GM12878 (cell line): ENCODE measurements around the gene XRN2. TPM values are rescaled to one million over a fixed set of nuclear protein-coding genes. Genes with fewer than 3 reads are reported as not detected.
"Not testable (repeated sequence)": the region's sequence is repeated elsewhere in the genome, so short reads cannot be mapped to it uniquely, and the experiment has no call there.

ENCODE experiments used
- ATAC-seq: fragments of 200-7000 bp; cut with Tn5 transposase; 3 replicates; pipeline ENCODE4 v1.9.1; 2020; ENCODE audit warnings: mild to moderate bottlenecking, moderate library complexity
- BruUV-seq: library from RNA; stranded (reverse); fragments of 400-500 nt; replicated peaks from 2 replicates; lab custom pipeline; 2021; lab: Mats Ljungman, UMichigan
- CTCF ChIA-PET: fragments of 300-600 bp; sonication (Branson Sonifier 250); formaldehyde crosslinking; extraction: SDS; loops from one replicate; lab custom pipeline; 2021; ENCODE audit warnings: inconsistent platforms; lab: Yijun Ruan, JAX
- POLR2A ChIA-PET: fragments of 350-600 bp; formaldehyde crosslinking; extraction: SDS; loops from one replicate; lab custom pipeline; 2021; ENCODE audit warnings: inconsistent platforms; lab: Charles Lee
- RAD21 ChIA-PET: fragments of 300-600 bp; sonication (Branson Sonifier 250); formaldehyde crosslinking; loops from one replicate; lab custom pipeline; 2023; ENCODE audit warnings: antibody characterized with exemption; ENCODE audit not compliant: unreplicated experiment; lab: Charles Lee
- SMC1A ChIA-PET: fragments of 300-600 bp; sonication (Branson Sonifier 250); formaldehyde crosslinking; loops from one replicate; lab custom pipeline; 2023; ENCODE audit not compliant: unreplicated experiment, uncharacterized antibody; lab: Charles Lee
- DNase-seq: peaks from one replicate; pipeline ENCODE4 v3.0.0-alpha.2; 2011; ENCODE audit warnings: low read depth, low spot score
- FAIRE-seq: peaks from 3 replicates; lab custom pipeline; 2011; peaks lifted over from hg19 to GRCh38; lab: Jason Lieb, UNC
- H2AFZ ChIP-seq: 2 replicates; pipeline ENCODE4 v1.6.0; 2011; ENCODE audit warnings: low read depth, low read length, control low read depth; ENCODE audit not compliant: control insufficient read depth
- H3K27ac ChIP-seq: 2 replicates; pipeline ENCODE4 v1.5.1; 2011; ENCODE audit warnings: control low read depth; ENCODE audit not compliant: control insufficient read depth, insufficient read depth
- H3K27me3 ChIP-seq, 2 experiments: replicated peaks in 1 of 2; 2 replicates each; pipeline versions ENCODE4 v1.6.0 to v1.6.1; 2011; ENCODE audit warnings: low read length in 1 of 2; ENCODE audit not compliant: control insufficient read depth in 2 of 2, insufficient read depth in 2 of 2
- H3K36me3 ChIP-seq, 2 experiments: 2 replicates each; pipeline ENCODE4 v1.5.1; 2011; ENCODE audit warnings: low read length in 1 of 2; ENCODE audit not compliant: control insufficient read depth in 2 of 2, insufficient read depth in 2 of 2
- H3K4me1 ChIP-seq: 2 replicates; pipeline ENCODE4 v1.6.1; 2011; ENCODE audit warnings: mild to moderate bottlenecking, low read length, moderate library complexity, mixed read lengths; ENCODE audit not compliant: control insufficient read depth, insufficient read depth
- H3K4me2 ChIP-seq: 2 replicates; pipeline ENCODE4 v1.6.0; 2011; ENCODE audit warnings: control low read depth; ENCODE audit not compliant: control insufficient read depth, insufficient read depth
- H3K4me3 ChIP-seq: fragments of 200-600 bp; sonication (generic); 2 replicates; pipeline ENCODE4 v1.5.1; 2016
- H3K79me2 ChIP-seq: 2 replicates; pipeline ENCODE4 v1.6.0; 2011; ENCODE audit warnings: low read length; ENCODE audit not compliant: control insufficient read depth, insufficient read depth
- H3K9ac ChIP-seq: 2 replicates; pipeline ENCODE4 v1.8.0; 2011; ENCODE audit warnings: low read length, control low read depth, mixed read lengths; ENCODE audit not compliant: control insufficient read depth, insufficient read depth
- H3K9me3 ChIP-seq: replicated peaks from 3 replicates; pipeline ENCODE4 v1.5.1; 2011; ENCODE audit warnings: mild to moderate bottlenecking, low read length; ENCODE audit not compliant: control insufficient read depth, insufficient read depth
- H4K20me1 ChIP-seq: 2 replicates; pipeline ENCODE4 v1.6.0; 2011; ENCODE audit not compliant: control insufficient read depth, insufficient read depth
- SREBF2 ChIP-seq: IDR thresholded peaks from 2 replicates; pipeline ENCODE4 v1.6.1; 2012; ENCODE audit warnings: mild to moderate bottlenecking, low read length
- WGBS: methylation state at CpG from one replicate; pipeline ENCODE4 v1.1.6; 2016; ENCODE audit warnings: low lambda C conversion rate; ENCODE audit not compliant: insufficient replicate concordance, insufficient coverage; ENCODE audit errors: missing lambda C conversion rate; 5-methylcytosine and 5-hydroxymethylcytosine counted together
- in situ Hi-C: fragments of 300-500 bp; cut with MboI; formaldehyde crosslinking; loops from 9 replicates; pipeline ENCODE4 v1.14.3; 2018; ENCODE audit warnings: mixed read lengths
- intact Hi-C: fragments of 100-400 bp; cut with micrococcal nuclease; formaldehyde crosslinking; loops from one replicate; pipeline ENCODE4 v1.14.2; 2022; ENCODE audit not compliant: unreplicated experiment
- polyA plus RNA-seq, 11 experiments: library from polyadenylated mRNA; depleted of rRNA in 4 of 11; unstranded in 6 of 11; stranded (reverse) in 5 of 11; fragments of >200 nt; fragmentation: Nextera tagmentation in 4 of 11; fragmentation: Illumina TruSeq in 1 of 11; extraction: Ambion mirVana in 4 of 11; extraction: Trizol in 1 of 11; gene quantifications; 1 replicate in 1 of 11; 2 replicates in 10 of 11; pipeline versions ENCODE4 v1.2.1 to v1.2.3, GENCODE V29; 2011 to 2016; ENCODE audit warnings: inconsistent platforms in 2 of 11, missing spikeins in 2 of 11, low read depth in 1 of 11
- total RNA-seq, 4 experiments: library from RNA; depleted of rRNA in 3 of 4; stranded (reverse); fragments of >200 nt in 3 of 4; fragmentation: Illumina TruSeq in 1 of 4; extraction: Trizol in 1 of 4; gene quantifications; 2 replicates each; pipeline versions ENCODE4 v1.2.1 to v1.2.3, GENCODE V29; 2013 to 2021

XRN2 gene
- total and polyA plus RNA-seq, 10 of the 15 experiments (the other 5 are each of a cell fraction or from before 2014, with no cell fraction given): 59.7 to 97.8 (median 75.6) TPM

DNA sequence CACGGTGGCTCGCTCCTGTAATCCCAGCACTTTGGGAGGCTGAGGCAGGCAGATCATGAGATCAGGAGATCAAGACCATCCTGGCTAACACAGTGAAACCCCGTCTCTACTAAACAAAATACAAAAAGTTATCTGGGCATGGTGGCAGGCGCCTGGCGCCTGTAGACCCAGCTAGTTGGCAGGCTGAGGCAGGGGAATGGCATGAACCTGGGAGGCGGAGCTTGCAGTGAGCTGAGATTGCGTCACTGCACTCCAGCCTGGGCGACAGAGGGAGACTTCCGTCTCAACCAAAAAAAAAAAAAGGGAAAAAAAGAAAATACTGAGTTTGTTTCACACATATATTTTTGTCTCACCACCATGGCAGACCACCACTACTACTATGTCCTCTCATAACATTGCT lies 63.1 kb downstream of the XRN2 start:
- H3K27me3 ChIP-seq, H3K4me1 ChIP-seq, H4K20me1 ChIP-seq, H3K36me3 ChIP-seq, BruUV-seq, H3K79me2 ChIP-seq, SMC1A ChIA-PET, FAIRE-seq, in situ Hi-C loops, H2AFZ ChIP-seq, H3K9ac ChIP-seq, H3K27ac ChIP-seq, H3K4me3 ChIP-seq, DNase-seq, ATAC-seq, RAD21 ChIA-PET, intact Hi-C loops, H3K4me2 ChIP-seq, CTCF ChIA-PET, H3K9me3 ChIP-seq: not testable (repeated sequence)
- POLR2A ChIA-PET: interaction anchor here (0.5 kb wide), 1 partner anchor 63 kb away, joined by 3 read pairs; the partner anchor contains the start of gene XRN2
- WGBS: 99% methylated on average over 7 of the region's 9 CpGs

DNA sequence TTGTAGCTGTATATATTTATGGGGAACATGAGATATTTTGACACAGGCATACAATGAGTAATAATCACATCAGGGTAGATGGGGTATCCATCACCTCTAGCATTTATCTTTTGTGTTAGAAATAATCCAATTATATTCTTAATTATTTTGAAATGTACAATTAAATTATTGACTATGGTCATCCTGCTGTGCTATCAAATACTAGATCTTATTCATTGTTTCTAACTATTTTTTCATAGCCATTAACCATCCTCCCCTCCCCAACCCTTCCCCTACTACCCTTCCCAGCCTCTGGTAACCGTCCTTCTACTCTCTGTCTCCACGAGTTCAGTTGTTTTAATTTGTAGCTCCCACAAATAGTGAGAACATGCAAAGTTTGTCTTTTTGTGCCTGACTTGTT lies 65.7 kb downstream of the XRN2 start:
- H3K9ac ChIP-seq: no peak overlapping the region
- BruUV-seq: no TSS peak
- no peak overlapping the region for H2AFZ ChIP-seq
- intact Hi-C loops (no loop called here), in situ Hi-C loops (no loop called here)
- H3K4me2 ChIP-seq: no peak overlapping the region
- ChIA-PET CTCF (interaction anchor here (1.4 kb wide), 1 partner anchor 247 kb away, joined by 3 read pairs; no protein-coding TSS in a partner anchor), RAD21 (no interaction called here), SMC1A (interaction anchor here (1.3 to 1.9 kb wide), 2 partner anchors 14 to 16 kb away, joined by 4 to 5 read pairs; no protein-coding TSS in a partner anchor), POLR2A (no interaction called here)
- H3K9me3 ChIP-seq: no peaks in the 10 kb centered on the region
- no peaks in the 10 kb centered on the region for H3K79me2 ChIP-seq
- no peak for ATAC-seq
- H3K4me1 ChIP-seq: no peaks in the 10 kb centered on the region
- DNase-seq: no peak
- H3K36me3 ChIP-seq: peaks cover 2 to 10% of the 10 kb centered on the region in 2 experiments; a peak in 2 of 4 replicates
- H3K27ac ChIP-seq: no peak overlapping the region
- H3K27me3 ChIP-seq: no peaks in the 10 kb centered on the region
- H3K4me3 ChIP-seq: no peak overlapping the region
- no peak for TF ChIP-seq SREBF2
- H4K20me1 ChIP-seq: no peaks in the 10 kb centered on the region
- FAIRE-seq: no peak
- WGBS: 69% methylated on average over 2 of the region's 2 CpGs
